Measurements from ENCODE around the gene KCNMA1. TPM values are rescaled to one million over a fixed set of nuclear protein-coding genes. Genes with fewer than 3 reads are reported as not detected.

Gene KCNMA1
- total and polyA plus RNA-seq, 9 of the 15 experiments (the other 6 are each of a cell fraction or from before 2014, with no cell fraction given), result 0.01 to 0.95 (median 0.15) TPM; not detected in 4

- H3K9ac ChIP-seq (ENCODE audit: insufficient read depth in 1 of 2, low read depth in 2 of 2, low read length in 2 of 2), result no peak overlapping the region
- no peak overlapping the region for H2AFZ ChIP-seq (ENCODE audit: low read depth, low read length)
- no peaks in the 10 kb centered on the region for H3K79me2 ChIP-seq (ENCODE audit: control insufficient read depth, insufficient read depth, low read length)
- H4K20me1 ChIP-seq (replicated peaks; ENCODE audit: control insufficient read depth, insufficient read depth, low read length), result no peaks in the 10 kb centered on the region
- H3K27ac ChIP-seq (ENCODE audit: extremely low read depth, low read depth, low read length), result no peak overlapping the region
- BruUV-seq (replicated peaks), result no TSS peak
- no peaks in the 10 kb centered on the region for H3K9me3 ChIP-seq (replicated peaks; ENCODE audit: control insufficient read depth, insufficient read depth, low read depth, low read length)
- DNase-seq (ENCODE audit: extremely low read depth in 1 of 4, low spot score in 3 of 4) (no peak), ATAC-seq (no peak), FAIRE-seq (no peak)
- intact Hi-C loops (cut with micrococcal nuclease), result no loop called here
- H3K4me3 ChIP-seq, result no peak overlapping the region
- H3K4me1 ChIP-seq (replicated peaks in 1 of 2; ENCODE audit: control insufficient read depth in 2 of 2, insufficient read depth in 2 of 2, low read length in 2 of 2), result no peaks in the 10 kb centered on the region
- POLR2A ChIA-PET, result interaction anchor here (1.5 kb wide), 1 partner anchor 9 kb away, joined by 5 read pairs; no protein-coding TSS in a partner anchor
- 0% methylated on average over 2 of the region's 2 CpGs for WGBS (ENCODE audit: insufficient coverage, low coverage, missing lambda C conversion rate)
- peaks cover 4 to 15% of the 10 kb centered on the region in 2 experiments; a peak in 3 of 5 replicates for H3K27me3 ChIP-seq (ENCODE audit: control insufficient read depth in 2 of 2, insufficient read depth in 2 of 2, low read length in 2 of 2)
- H3K9me1 ChIP-seq (ENCODE audit: control insufficient read depth, insufficient read depth, low read length), result no peaks in the 10 kb centered on the region
- CTCF ChIA-PET (ENCODE audit: low intra/inter-chr PET ratio), result interaction anchor here (0.7 kb wide), 1 partner anchor 137 kb away, joined by 3 read pairs; no protein-coding TSS in a partner anchor
- no peaks in the 10 kb centered on the region for H3K36me3 ChIP-seq (ENCODE audit: control insufficient read depth, insufficient read depth, low read length)
- in situ Hi-C loops (cut with MboI), result no loop called here
- TF ChIP-seq RB1 (IDR thresholded peaks at IDR 0.05; ENCODE audit: low read depth), result no peak
- no peak for TF ChIP-seq ZNF347 (CRISPR knock-in tag; IDR thresholded peaks at IDR 0.05; ENCODE audit: low read depth)
- no peak for TF ChIP-seq ZNF398 (CRISPR knock-in tag; IDR thresholded peaks at IDR 0.05)
- no peak for TF ChIP-seq RBM39 (optimal IDR thresholded peaks at IDR 0.05; ENCODE audit: low read depth, low read length)
- no peak for TF ChIP-seq SMARCE1 (IDR thresholded peaks at IDR 0.05)
- no peak for TF ChIP-seq HNRNPH1 (optimal IDR thresholded peaks at IDR 0.05; ENCODE audit: low read depth, low read length)
- no peak for TF ChIP-seq MAFF (IDR thresholded peaks at IDR 0.05; ENCODE audit: low read length)
- no peak for TF ChIP-seq KHSRP (IDR thresholded peaks at IDR 0.05)
- no peak for TF ChIP-seq CEBPG (CRISPR knock-in tag; IDR thresholded peaks at IDR 0.05)
- peak; percentile 60 to 83; a peak in 3 of 4 replicates for TF ChIP-seq CEBPG (tag; conservative IDR thresholded peaks at IDR 0.05 in 1 of 2, IDR thresholded peaks at IDR 0.05 in 1 of 2)
- TF ChIP-seq BDP1 (IDR thresholded peaks at IDR 0.05; ENCODE audit: insufficient read depth, insufficient read length), result no peak
- peak; percentile 58; the same call in 1 of the 2 replicates for TF ChIP-seq ATF3 (IDR thresholded peaks at IDR 0.05)
- TF ChIP-seq ATF3 (CRISPR knock-in tag; conservative IDR thresholded peaks at IDR 0.05), result no peak
- no peak for TF ChIP-seq GTF2B (IDR thresholded peaks at IDR 0.05; ENCODE audit: extremely low read depth, insufficient read length)
- TF ChIP-seq THRA (IDR thresholded peaks at IDR 0.05), result no peak
- H3K4me2 ChIP-seq (ENCODE audit: insufficient read depth, low read length), result no peak overlapping the region
Observed at GRCh38 chr10:77504196-77504872, 133.3 kb downstream of the KCNMA1 start.
